ENCODE measurements around the gene DRC3.

The DRC3 gene

DNA sequence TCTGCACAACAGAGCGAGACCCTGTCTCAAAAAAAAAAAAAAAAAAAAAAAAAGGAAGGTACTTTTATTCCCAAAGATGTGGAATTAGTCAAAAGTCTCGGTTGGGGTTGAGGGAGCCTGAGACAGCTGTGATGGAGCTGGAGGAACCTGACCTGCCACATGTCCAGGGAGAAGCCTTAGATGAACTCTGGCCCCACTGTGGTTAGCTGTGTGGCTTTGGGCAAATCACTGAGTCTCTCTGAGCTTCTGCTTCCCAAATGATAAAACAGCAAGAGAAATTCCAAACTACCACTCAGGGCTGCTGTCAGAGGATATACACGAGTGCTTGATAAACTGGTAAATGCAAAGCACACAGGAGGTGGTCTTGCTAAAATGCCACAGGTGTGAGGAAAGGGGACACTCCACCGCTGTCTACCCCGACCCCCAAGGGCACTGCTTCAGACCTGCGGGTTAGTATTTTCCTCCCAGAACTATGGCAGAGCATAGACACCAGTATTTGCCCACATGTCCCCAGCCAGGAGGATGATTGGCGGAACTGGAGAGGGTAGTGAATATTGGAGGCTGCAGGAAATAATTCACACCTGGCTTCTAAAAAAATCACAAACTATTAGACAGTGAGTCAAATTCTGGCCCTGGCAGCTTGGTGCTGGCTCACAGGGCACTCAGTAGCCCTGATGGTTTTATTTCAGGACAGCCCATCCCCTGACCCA lies 14.7 kb downstream of the DRC3 start:
- H3K27ac ChIP-seq, result no peak overlapping the region
- no peak for TF ChIP-seq CTCF (conservative IDR thresholded peaks at IDR 0.05)

DNA sequence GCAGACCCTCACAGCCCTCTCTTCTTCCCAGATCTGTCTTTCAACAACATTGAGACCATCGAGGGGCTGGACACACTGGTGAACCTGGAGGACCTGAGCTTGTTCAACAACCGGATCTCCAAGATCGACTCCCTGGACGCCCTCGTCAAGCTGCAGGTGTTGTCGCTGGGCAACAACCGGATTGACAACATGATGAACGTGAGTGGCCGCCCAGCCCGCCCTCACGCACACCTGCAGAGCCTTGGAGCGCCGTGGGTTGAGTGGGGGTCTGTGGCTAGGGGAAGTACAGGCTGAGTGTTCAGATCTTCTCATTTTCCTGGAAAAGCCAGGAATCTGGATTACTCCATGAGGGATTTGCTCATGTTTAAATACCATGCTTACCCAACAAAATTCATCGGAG lies 15.2 kb downstream of the DRC3 start:
- no peak for TF ChIP-seq CTCF (conservative IDR thresholded peaks at IDR 0.05)
- H3K27ac ChIP-seq, result no peak overlapping the region

GRCh38 chr17:17988427-17988945 lies 15.8 kb downstream of the DRC3 start:
- TF ChIP-seq CTCF (conservative IDR thresholded peaks at IDR 0.05), result no peak
- H3K27ac ChIP-seq, result no peak overlapping the region

GRCh38 chr17:17989081-17989480 lies 16.4 kb downstream of the DRC3 start:
- no peak for TF ChIP-seq CTCF (conservative IDR thresholded peaks at IDR 0.05)
- no peak overlapping the region for H3K27ac ChIP-seq

GRCh38 chr17:17989618-17990017 lies 17.0 kb downstream of the DRC3 start:
- TF ChIP-seq CTCF (conservative IDR thresholded peaks at IDR 0.05), result no peak
- H3K27ac ChIP-seq, result no peak overlapping the region

DNA sequence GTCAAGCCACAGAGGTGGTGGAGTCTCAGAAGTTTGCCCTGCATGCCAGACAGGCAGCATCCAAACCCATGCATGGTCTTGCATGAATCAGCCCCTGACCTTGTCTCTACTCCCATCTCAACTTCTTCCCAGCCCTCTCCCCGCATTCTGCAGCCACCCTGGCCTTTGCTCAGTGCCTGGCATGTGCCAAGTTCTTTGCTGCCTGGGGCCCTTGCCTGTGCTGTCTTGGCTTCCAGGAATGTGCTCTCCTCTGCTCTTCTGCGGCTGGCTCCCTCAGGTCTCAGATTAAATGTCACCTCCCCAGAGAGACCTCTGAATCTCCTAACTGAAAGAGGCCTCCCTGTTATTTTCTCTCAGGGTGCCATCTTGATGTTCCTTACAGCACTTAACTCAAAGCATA lies 17.6 kb downstream of the DRC3 start:
- TF ChIP-seq CTCF (conservative IDR thresholded peaks at IDR 0.05), result no peak
- H3K27ac ChIP-seq, result no peak overlapping the region

DNA sequence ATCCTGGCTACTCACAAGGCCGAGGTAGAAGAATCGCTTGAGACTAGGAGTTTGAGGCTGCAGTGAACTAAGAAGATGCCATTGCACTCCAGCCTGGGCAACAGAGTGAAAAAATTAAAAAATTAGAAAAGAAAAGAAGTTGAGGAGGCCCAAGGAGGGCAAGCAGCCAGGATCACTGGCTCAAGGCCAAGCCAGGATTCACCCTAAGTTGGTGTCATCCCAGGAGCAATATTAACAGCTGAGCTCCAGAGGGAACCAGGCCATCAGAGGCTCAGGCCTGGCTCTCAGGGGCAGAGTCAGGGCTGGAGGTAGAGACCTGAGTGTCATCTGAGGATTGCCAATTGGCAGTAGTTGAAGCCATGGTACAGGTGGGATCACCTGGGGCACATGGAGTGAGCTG lies 20.7 kb downstream of the DRC3 start:
- H3K27ac ChIP-seq, result no peak overlapping the region
- TF ChIP-seq CTCF (conservative IDR thresholded peaks at IDR 0.05), result no peak
